B cell (primary cell): ENCODE data around the gene CFAP74.

Experiments used
- CTCF ChIP-seq: fragments of 200-600 bp; IDR thresholded peaks from one replicate; pipeline ENCODE4 v1.8.0; 2022; ENCODE audit warnings: antibody characterized with exemption, mild to moderate bottlenecking
- EZH2 ChIP-seq: IDR thresholded peaks from 2 replicates; pipeline ENCODE4 v1.6.1; 2012; ENCODE audit warnings: borderline replicate concordance, low read depth, mild to moderate bottlenecking, moderate library complexity, low read length; ENCODE audit not compliant: insufficient read depth, poor library complexity, severe bottlenecking

- TF ChIP-seq CTCF, result no peak
- no peak for TF ChIP-seq EZH2
Observed at GRCh38 chr1:1908506-1908791, 95.1 kb downstream of the CFAP74 start.
